ENCODE results near the gene CACUL1.
"Not testable (repeated sequence)": the region's sequence is repeated elsewhere in the genome, so short reads cannot be mapped to it uniquely, and the experiment has no call there.

The CACUL1 gene

GRCh38 chr10:118754556-118755423 lies at the start of gene CACUL1:
Gene CACUL1 (minus strand): TSS chr10:118754970. CDS start chr10:118754762, 208 bp downstream.
- DNase-seq = peak; percentile 100

- DNase-seq = no peak
Measured at GRCh38 chr10:118804262-118804773, 49.5 kb upstream of the CACUL1 start.

DNA sequence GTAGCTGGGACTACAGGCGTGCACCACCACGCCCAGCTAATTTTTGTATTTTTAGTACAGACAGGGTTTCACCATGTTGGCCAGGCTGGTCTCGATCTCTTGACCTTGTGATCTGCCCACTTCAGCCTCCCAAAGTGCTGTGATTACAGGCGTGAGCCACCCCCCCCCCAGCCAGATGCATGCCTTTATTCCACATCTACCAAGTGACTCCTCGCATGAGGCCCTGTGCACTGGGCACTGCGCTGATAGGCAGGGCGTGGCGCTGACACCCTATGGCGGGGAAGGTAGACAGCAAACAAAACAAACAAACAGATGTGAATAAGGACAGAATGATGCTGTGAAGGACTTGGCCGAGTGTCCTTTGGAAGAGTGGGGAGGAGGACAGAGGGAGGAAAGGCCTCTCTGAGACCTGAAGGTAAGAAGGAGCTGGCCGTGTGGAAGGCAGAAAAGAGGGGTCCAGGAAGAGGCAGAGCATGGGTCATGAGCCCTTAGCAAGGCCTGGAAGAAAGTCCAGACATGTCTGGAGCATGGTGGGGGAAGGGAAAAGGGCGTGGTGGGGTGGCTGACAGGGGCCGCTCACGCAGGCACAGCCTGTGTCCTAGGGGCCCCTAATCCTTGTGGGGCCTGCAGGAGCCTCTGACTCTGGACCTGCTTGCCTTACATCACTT lies 47.5 kb upstream of the CACUL1 start:
- no peak for DNase-seq

GRCh38 chr10:118800920-118801319 lies 46.1 kb upstream of the CACUL1 start:
- no peak for DNase-seq

- DNase-seq = no peak
Measured at GRCh38 chr10:118799777-118800176, 45.0 kb upstream of the CACUL1 start.

GRCh38 chr10:118798231-118798662 lies 43.5 kb upstream of the CACUL1 start:
- no peak for DNase-seq

DNA sequence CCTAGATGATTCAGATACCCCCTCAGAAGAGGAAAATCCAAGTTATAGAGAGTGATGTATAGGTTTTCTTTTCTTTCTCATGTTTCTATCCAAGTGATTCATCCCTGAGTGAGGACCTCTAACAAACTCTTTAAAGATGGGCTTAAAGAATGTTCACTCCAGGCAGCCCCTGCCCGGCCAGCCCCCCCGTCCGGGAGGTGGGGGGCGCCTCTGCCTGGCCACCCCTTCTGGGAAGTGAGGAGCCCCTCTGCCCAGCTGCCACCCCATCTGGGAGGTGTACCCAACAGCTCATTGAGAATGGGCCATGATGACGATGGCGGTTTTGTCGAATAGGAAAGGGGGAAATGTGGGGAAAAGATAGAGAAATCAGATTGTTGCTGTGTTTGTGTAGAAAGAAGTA lies 40.2 kb upstream of the CACUL1 start:
- not testable (repeated sequence) for DNase-seq

GRCh38 chr10:118793545-118793944 lies 38.8 kb upstream of the CACUL1 start:
- DNase-seq = no peak

GRCh38 chr10:118792526-118792925 lies 37.8 kb upstream of the CACUL1 start:
- no peak for DNase-seq

DNA sequence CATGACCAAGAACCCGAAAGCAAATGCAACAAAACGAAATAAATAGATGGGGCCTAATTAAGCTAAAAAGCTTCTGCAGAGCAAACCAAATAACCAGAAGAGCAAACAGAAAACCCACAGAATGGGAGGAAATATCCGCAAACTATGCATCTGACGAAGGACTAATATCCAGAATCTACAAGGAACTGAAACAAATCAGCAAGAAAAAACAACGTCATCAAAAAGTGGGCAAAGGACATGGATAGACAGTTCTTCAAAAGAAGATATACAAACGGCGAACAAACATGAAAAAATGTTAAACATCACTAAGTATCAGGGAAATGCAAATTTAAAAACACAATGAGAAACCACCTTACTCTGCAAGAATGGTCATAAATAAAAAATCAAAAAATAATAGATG lies 35.3 kb upstream of the CACUL1 start:
- no peak for DNase-seq

DNA sequence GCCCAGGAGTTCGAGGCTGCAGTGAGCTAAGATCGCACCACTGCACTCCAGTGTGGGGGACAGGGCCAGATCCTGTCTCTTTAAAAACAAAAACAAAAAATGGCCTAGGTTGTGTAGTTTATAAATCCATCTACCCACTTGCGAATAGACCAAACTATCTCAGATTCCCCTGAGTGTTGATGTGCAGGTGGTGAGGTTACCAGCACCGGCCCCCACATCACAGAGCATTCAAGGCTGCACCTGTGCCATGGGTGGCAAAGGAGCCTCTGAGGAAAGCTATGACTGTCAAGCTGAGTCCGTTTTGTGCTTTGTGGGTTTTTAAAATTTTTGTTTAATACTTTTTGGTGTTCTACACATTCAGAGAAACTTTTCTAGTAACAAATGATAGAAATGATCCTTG lies 30.8 kb upstream of the CACUL1 start:
- no peak for DNase-seq

GRCh38 chr10:118783776-118784545 lies 29.2 kb upstream of the CACUL1 start:
- DNase-seq = no peak

- not testable (repeated sequence) for DNase-seq
Measured at GRCh38 chr10:118782916-118783465, 28.2 kb upstream of the CACUL1 start.

DNA sequence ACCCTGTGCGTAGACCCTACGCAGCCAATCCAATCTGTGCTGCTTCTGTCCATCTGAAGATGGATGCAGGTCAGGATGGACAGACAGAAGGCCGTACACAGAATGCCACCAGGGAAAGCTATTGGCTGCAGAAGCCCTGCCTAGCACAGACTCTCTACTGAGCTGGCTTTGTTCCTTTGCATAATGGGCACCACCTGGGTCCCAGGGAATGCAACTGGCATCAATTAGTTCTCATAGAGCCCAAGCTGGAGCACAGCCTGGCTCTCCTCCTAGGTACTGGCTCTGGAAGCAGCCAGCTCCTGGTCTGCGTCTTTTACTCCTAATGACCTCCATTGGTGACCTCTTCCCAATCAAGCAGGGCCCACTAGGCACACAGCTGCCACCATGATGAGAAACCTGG lies 26.8 kb upstream of the CACUL1 start:
- DNase-seq = no peak

DNA sequence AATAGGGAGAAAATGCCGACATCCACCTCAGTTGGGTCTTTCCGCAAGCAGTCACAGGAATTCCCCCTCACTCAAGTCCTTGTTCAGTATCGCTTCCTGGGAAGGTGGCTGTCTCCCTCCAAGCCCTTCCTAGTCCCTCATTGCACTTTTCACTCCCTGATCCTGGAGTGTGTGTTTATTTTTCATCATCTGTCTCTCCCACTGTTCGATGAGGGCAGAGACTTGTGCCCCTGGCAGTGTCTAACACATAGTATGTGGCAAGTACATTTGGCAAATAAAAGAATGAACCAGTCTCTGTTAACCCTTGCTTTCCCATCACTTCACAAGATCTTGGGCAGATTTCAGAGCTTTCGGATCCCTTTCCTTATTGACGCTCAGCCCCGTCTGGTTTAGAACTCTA lies 24.0 kb upstream of the CACUL1 start:
- no peak for DNase-seq

DNA sequence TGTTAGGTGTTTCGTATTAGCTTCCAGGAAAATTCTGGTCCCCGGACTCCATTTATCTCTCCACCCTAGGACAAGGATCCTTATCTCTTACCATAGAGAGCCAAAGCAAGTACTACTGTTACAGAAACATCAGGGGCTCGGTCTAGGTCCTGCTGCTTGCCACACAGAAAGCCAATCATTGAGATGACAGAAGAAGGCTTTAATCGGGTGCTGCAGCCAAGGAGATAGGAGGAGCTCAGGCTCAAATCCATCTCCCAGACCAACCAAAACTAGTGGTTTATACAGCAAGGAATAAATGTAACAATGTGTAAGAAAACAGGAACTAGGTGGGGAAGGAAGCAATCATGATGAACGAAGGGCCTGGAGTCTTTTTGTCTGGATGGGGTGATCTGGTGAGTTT lies 22.2 kb upstream of the CACUL1 start:
- no peak for DNase-seq

- DNase-seq = no peak
Measured at GRCh38 chr10:118776033-118776432, 21.3 kb upstream of the CACUL1 start.

GRCh38 chr10:118775478-118775877 lies 20.7 kb upstream of the CACUL1 start:
- no peak for DNase-seq

- DNase-seq = no peak
Measured at GRCh38 chr10:118773041-118773440, 18.3 kb upstream of the CACUL1 start.

DNA sequence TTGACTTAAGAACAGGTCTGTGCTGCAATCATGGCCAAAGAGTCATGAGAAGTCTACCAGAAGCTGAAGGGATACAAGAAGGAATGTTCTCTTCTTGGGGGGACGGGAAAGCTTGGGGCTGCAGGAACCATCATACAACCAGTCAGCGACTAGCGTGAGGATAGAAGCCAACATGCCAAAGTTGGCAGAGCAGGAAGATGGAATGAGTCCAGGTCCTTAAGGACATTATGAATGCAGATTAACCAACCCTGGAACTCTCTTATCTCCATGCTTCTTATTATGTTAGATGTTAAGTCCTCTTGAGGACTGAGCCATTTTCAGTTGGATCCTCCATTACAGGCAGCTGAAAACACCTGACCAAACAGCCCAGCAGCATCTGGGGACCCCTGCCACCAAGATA lies 17.2 kb upstream of the CACUL1 start:
- no peak for DNase-seq

DNA sequence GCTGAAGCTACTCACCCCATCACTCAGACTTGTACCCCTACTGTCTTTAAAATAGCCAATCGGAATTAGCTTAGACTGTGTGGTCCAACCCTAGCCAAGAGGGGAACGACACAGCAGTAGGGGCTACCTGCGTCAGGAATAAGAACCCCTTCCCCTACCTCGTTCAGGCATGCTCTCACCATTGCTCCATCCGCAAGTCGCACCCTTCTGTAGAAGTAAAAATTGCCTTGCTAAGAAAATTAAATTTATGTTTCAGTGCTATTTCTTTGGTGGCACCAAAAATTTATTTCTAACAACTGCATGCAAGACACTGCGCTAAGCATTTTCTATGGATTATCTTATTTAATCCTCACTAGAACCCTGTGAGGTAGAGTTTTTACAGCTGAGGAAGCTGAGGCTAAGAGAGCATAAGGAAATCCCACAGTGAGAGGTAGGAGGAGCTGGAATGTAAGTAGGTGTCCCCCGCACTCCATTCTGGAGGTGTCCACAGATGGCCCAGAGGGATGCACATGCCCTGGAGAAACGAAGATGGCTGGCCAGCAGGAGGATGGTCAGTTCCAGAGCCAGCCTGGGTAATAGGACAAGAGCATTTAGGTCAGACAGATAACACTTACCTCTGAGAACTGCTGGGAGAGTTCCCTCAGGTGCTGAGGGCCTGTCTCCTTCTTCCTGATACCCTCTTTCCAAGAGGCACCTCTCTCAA lies 15.3 kb upstream of the CACUL1 start:
- DNase-seq = no peak
